HCT116 (cell line): ENCODE results near the gene MTM1.

Experiments
- EGR1 ChIP-seq: IDR thresholded peaks from 2 replicates; pipeline ENCODE4 v1.6.1; 2012; ENCODE audit warnings: low read depth
- POLR2A ChIP-seq: IDR thresholded peaks from 2 replicates; pipeline ENCODE4 v1.7.0; 2011; ENCODE audit warnings: borderline replicate concordance; ENCODE audit not compliant: insufficient read depth, insufficient read length; ENCODE audit errors: extremely low read depth
- ZNF274 ChIP-seq: fragments of 200-500 bp; sonication (Bioruptor generic); IDR thresholded peaks from 2 replicates; pipeline ENCODE4 v1.6.1; 2014; ENCODE audit warnings: mild to moderate bottlenecking, low read depth, low read length, inconsistent platforms

GRCh38 chrX:150531467-150531866 lies 37.0 kb upstream of the MTM1 start:
- TF ChIP-seq POLR2A = no peak
- TF ChIP-seq ZNF274 = no peak
- TF ChIP-seq EGR1 = no peak
